A549 (cell line): ENCODE results near the gene C6orf141. TPM values are rescaled to one million over a fixed set of nuclear protein-coding genes. Genes with fewer than 3 reads are reported as not detected.

Experiments used
- ATAC-seq, 2 experiments: fragments of 200-7000 bp in 1 of 2; fragments of >200 bp in 1 of 2; cut with Nextera tagmentation in 1 of 2; cut with Tn5 transposase in 1 of 2; 3 replicates each; pipeline versions ENCODE4 v1.8.0 to v1.9.1; 2018 to 2020; ENCODE audit warnings: mild to moderate bottlenecking in 1 of 2, moderate library complexity in 1 of 2
- CTCF ChIA-PET: fragments of 300-600 bp; sonication (Branson Sonifier 250); formaldehyde crosslinking; extraction: SDS; loops from one replicate; lab custom pipeline; 2021; ENCODE audit warnings: antibody characterized with exemption, inconsistent platforms; lab: Yijun Ruan, JAX
- POLR2A ChIA-PET: fragments of 350-600 bp; formaldehyde crosslinking; extraction: SDS; loops from one replicate; lab custom pipeline; 2021; ENCODE audit warnings: antibody characterized with exemption, inconsistent platforms; lab: Yijun Ruan, JAX
- DNase-seq, 2 experiments: peaks; one replicate each; pipeline versions ENCODE4 v3.0.0 to v3.0.0-alpha.2; 2011 to 2016; ENCODE audit warnings: low read depth in 1 of 2, low spot score in 1 of 2
- FAIRE-seq: peaks from 2 replicates; lab custom pipeline; 2011; peaks lifted over from hg19 to GRCh38; lab: Jason Lieb, UNC
- H3K27ac ChIP-seq, 2 experiments: fragments of >200 bp; sonication (Bioruptor Twin); formaldehyde crosslinking; 3 replicates each; pipeline ENCODE4 v1.5.1; 2016 to 2017
- H3K4me1 ChIP-seq: fragments of >200 bp; sonication (Bioruptor Twin); formaldehyde crosslinking; 3 replicates; pipeline ENCODE4 v1.6.1; 2016
- H3K4me2 ChIP-seq: fragments of >200 bp; sonication (Bioruptor Twin); formaldehyde crosslinking; 3 replicates; pipeline ENCODE4 v1.6.1; 2016
- H3K4me3 ChIP-seq: fragments of >200 bp; sonication (Bioruptor Twin); formaldehyde crosslinking; 3 replicates; pipeline ENCODE4 v1.5.1; 2016
- H3K9me3 ChIP-seq: fragments of >200 bp; sonication (Bioruptor Twin); formaldehyde crosslinking; 3 replicates; pipeline ENCODE4 v1.6.1; 2016
- EHMT2 ChIP-seq: fragments of 200-600 bp; sonication (generic); IDR thresholded peaks from 2 replicates; pipeline ENCODE4 v1.6.1; 2016; ENCODE audit warnings: antibody characterized with exemption, low read depth, mild to moderate bottlenecking, moderate library complexity
- EP300 ChIP-seq, 2 experiments: fragments of >200 bp; sonication (Bioruptor Twin); formaldehyde crosslinking; IDR thresholded peaks; 2 replicates in 1 of 2; 3 replicates in 1 of 2; pipeline ENCODE4 v1.6.1; 2016 to 2017
- FOSL2 ChIP-seq, 2 experiments: fragments of 450-650 bp in 1 of 2; fragments of >200 bp in 1 of 2; sonication (Bioruptor Twin) in 1 of 2; formaldehyde crosslinking; IDR thresholded peaks; 2 replicates each; pipeline versions ENCODE4 v1.5.0 to v1.6.1; 2016 to 2020; ENCODE audit warnings: mild to moderate bottlenecking in 1 of 2, moderate library complexity in 1 of 2
- HOXB13 ChIP-seq: fragments of 250-450 bp; sonication (Bioruptor Pico); IDR thresholded peaks from 2 replicates; pipeline ENCODE4 v1.5.0; 2020; ENCODE audit warnings: low read depth, mild to moderate bottlenecking, moderate library complexity
- HOXB5 ChIP-seq: fragments of 250-450 bp; sonication (Bioruptor Pico); IDR thresholded peaks from 2 replicates; pipeline ENCODE4 v1.5.0; 2020; ENCODE audit warnings: mild to moderate bottlenecking, moderate library complexity
- JUNB ChIP-seq: fragments of >200 bp; sonication (Bioruptor Twin); formaldehyde crosslinking; IDR thresholded peaks from 2 replicates; pipeline ENCODE4 v1.6.1; 2016
- KDM1A ChIP-seq: fragments of 200-600 bp; sonication (generic); IDR thresholded peaks from 2 replicates; pipeline ENCODE4 v1.6.1; 2016; ENCODE audit warnings: low read depth, mild to moderate bottlenecking
- MYC ChIP-seq: IDR thresholded peaks from 2 replicates; pipeline ENCODE4 v1.6.1; 2012; ENCODE audit warnings: mild to moderate bottlenecking, inconsistent platforms, low read length, improper control_type of control experiment, borderline replicate concordance
- NFE2L2 ChIP-seq: fragments of 150-350 bp; conservative IDR thresholded peaks from 2 replicates; pipeline ENCODE4 v1.6.1; 2014; ENCODE audit warnings: low read length
- NPAS2 ChIP-seq: fragments of 250-450 bp; sonication (Bioruptor Pico); IDR thresholded peaks from 2 replicates; pipeline ENCODE4 v1.8.0; 2022; ENCODE audit warnings: mild to moderate bottlenecking, moderate library complexity, borderline replicate concordance
- POLR2AphosphoS2 ChIP-seq: conservative IDR thresholded peaks from 2 replicates; pipeline ENCODE4 v1.6.1; 2012; ENCODE audit warnings: low read length, improper control_type of control experiment, inconsistent platforms
- RARB ChIP-seq: fragments of 250-450 bp; sonication (Bioruptor Pico); IDR thresholded peaks from 2 replicates; pipeline ENCODE4 v1.8.0; 2021; ENCODE audit warnings: mild to moderate bottlenecking, moderate library complexity
- RCOR1 ChIP-seq: fragments of 150-350 bp; IDR thresholded peaks from 2 replicates; pipeline ENCODE4 v1.6.1; 2014; ENCODE audit warnings: antibody characterized with exemption, low read length, low read depth
- RNF2 ChIP-seq: fragments of 200-600 bp; sonication (generic); IDR thresholded peaks from 2 replicates; pipeline ENCODE4 v1.6.1; 2016; ENCODE audit warnings: low read depth, mild to moderate bottlenecking, antibody characterized with exemption, moderate library complexity, borderline replicate concordance
- SMC3 ChIP-seq: fragments of >200 bp; sonication (Bioruptor Twin); formaldehyde crosslinking; IDR thresholded peaks from 3 replicates; pipeline ENCODE4 v1.6.1; 2018; ENCODE audit warnings: inconsistent platforms
- TFCP2L1 ChIP-seq: fragments of 250-450 bp; sonication (Bioruptor Pico); IDR thresholded peaks from 2 replicates; pipeline ENCODE4 v1.5.0; 2021; ENCODE audit warnings: mild to moderate bottlenecking
- ZC3H11A ChIP-seq: fragments of 450-650 bp; IDR thresholded peaks from 2 replicates; pipeline ENCODE4 v1.6.1; 2014; ENCODE audit warnings: antibody characterized with exemption, mild to moderate bottlenecking
- WGBS: methylation state at CpG from one replicate; pipeline ENCODE4 v1.1.6; 2017; ENCODE audit errors: missing lambda C conversion rate; 5-methylcytosine and 5-hydroxymethylcytosine counted together
- polyA plus RNA-seq, 4 experiments: library from polyadenylated mRNA; depleted of rRNA in 3 of 4; stranded (reverse); fragments of >200 nt; fragmentation: RNase III in 1 of 4; extraction: RNeasy Plus Mini Kit Qiagen cat#74134 plus additional on column Dnase treatment in 1 of 4; gene quantifications; 2 replicates in 3 of 4; 3 replicates in 1 of 4; pipeline ENCODE4 v1.2.3, GENCODE V29; 2011 to 2017
- TF ChIP-seq, protein P1 (sequence below): fragments of >200 bp; sonication (Bioruptor Twin); formaldehyde crosslinking; IDR thresholded peaks from 3 replicates; pipeline ENCODE4 v1.5.1; 2016
- TF ChIP-seq, protein P2 (sequence below): IDR thresholded peaks from 2 replicates; pipeline ENCODE4 v1.6.1; 2012
- TF ChIP-seq, protein P3 (sequence below): IDR thresholded peaks from 2 replicates; pipeline ENCODE4 v1.6.1; 2012; ENCODE audit warnings: low read depth, borderline replicate concordance
- TF ChIP-seq, protein P4 (sequence below): fragments of 450-650 bp; IDR thresholded peaks from 2 replicates; pipeline ENCODE4 v1.6.1; 2014; ENCODE audit warnings: antibody characterized with exemption
- TF ChIP-seq, protein P5 (sequence below): fragments of 250-450 bp; sonication (Bioruptor Pico); IDR thresholded peaks from 2 replicates; pipeline ENCODE4 v1.5.0; 2020; ENCODE audit warnings: low read depth, mild to moderate bottlenecking, moderate library complexity

Gene C6orf141
- polyA plus RNA-seq, 2 of the 4 experiments (the other 2 are of a cell fraction): 24.9 to 29.9 TPM

DNA sequence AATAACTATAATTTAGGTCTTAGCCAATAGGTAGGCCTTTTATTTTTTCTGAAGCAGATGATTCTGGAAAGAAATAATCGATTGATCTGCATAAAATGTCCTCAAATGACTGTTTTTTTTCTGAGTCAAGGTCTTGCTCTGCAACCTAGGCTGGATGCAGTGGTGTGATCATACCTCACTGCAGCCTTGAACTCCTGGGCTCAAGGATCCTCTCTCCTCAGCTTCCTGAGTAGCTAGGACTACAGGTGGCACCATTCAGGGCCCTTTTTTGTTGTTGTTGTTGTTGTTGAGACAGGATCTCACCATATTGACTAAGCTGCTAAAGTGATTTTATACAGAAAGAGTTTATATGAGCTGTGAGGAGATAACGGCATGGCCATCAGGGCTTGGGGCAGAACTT is 32.5 kb upstream of the C6orf141 start (continued):
- TF ChIP-seq RARB (CRISPR knock-in tag): no peak
- no peak for TF ChIP-seq NFE2L2
- no peak for TF ChIP-seq KDM1A
- TF ChIP-seq TFCP2L1 (CRISPR knock-in tag): no peak

DNA sequence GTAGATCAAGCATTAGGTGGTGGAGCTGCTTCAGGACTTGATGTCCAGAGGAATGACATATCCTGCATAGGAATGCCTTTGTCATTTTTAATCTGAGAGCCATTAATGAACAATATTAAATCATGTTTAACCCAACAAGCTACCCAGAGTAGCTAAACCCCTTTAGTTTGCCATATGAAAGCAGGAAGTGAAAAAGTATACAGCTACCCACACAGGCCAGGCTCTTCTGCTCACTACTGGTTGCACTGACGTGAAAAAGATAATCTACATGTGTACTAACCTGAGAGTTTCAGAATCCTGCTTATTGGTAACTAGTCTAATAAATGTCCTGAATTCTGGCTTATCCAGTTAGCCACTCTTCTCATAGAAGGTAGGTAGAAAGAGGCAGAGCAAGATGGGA is 30.8 kb upstream of the C6orf141 start:
- CTCF ChIA-PET: interaction anchor here (0.6 to 1.8 kb wide), 2 partner anchors 67 to 261 kb away, joined by 4 read pairs; no protein-coding TSS in a partner anchor
- DNase-seq (no peak), ATAC-seq (no peak), FAIRE-seq (no peak)
- H3K9me3 ChIP-seq: no peaks in the 10 kb centered on the region
- H3K4me1 ChIP-seq: peaks cover 12% of the 10 kb centered on the region; the same call in 1 of the 3 replicates
- 88% methylated on average over 1 of the region's 1 CpG for WGBS
- TF ChIP-seq RCOR1 (no peak), POLR2AphosphoS2 (no peak), EHMT2 (no peak), FOSL2 (IDR thresholded peaks at IDR 0.05) (no peak), FOSL2 (CRISPR knock-in tag; IDR thresholded peaks at IDR 0.05) (no peak), NFE2L2 (no peak), HOXB5 (CRISPR knock-in tag) (no peak), HOXB13 (CRISPR knock-in tag) (no peak), MYC (no peak)
- TF ChIP-seq, protein P1, sequence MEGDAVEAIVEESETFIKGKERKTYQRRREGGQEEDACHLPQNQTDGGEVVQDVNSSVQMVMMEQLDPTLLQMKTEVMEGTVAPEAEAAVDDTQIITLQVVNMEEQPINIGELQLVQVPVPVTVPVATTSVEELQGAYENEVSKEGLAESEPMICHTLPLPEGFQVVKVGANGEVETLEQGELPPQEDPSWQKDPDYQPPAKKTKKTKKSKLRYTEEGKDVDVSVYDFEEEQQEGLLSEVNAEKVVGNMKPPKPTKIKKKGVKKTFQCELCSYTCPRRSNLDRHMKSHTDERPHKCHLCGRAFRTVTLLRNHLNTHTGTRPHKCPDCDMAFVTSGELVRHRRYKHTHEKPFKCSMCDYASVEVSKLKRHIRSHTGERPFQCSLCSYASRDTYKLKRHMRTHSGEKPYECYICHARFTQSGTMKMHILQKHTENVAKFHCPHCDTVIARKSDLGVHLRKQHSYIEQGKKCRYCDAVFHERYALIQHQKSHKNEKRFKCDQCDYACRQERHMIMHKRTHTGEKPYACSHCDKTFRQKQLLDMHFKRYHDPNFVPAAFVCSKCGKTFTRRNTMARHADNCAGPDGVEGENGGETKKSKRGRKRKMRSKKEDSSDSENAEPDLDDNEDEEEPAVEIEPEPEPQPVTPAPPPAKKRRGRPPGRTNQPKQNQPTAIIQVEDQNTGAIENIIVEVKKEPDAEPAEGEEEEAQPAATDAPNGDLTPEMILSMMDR: no peak
- TF ChIP-seq, protein P2, sequence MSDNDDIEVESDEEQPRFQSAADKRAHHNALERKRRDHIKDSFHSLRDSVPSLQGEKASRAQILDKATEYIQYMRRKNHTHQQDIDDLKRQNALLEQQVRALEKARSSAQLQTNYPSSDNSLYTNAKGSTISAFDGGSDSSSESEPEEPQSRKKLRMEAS: no peak
- no peak overlapping the region for H3K4me3 ChIP-seq
- no peak overlapping the region for H3K27ac ChIP-seq
- POLR2A ChIA-PET: no interaction called here
- no peak overlapping the region for H3K4me2 ChIP-seq

DNA sequence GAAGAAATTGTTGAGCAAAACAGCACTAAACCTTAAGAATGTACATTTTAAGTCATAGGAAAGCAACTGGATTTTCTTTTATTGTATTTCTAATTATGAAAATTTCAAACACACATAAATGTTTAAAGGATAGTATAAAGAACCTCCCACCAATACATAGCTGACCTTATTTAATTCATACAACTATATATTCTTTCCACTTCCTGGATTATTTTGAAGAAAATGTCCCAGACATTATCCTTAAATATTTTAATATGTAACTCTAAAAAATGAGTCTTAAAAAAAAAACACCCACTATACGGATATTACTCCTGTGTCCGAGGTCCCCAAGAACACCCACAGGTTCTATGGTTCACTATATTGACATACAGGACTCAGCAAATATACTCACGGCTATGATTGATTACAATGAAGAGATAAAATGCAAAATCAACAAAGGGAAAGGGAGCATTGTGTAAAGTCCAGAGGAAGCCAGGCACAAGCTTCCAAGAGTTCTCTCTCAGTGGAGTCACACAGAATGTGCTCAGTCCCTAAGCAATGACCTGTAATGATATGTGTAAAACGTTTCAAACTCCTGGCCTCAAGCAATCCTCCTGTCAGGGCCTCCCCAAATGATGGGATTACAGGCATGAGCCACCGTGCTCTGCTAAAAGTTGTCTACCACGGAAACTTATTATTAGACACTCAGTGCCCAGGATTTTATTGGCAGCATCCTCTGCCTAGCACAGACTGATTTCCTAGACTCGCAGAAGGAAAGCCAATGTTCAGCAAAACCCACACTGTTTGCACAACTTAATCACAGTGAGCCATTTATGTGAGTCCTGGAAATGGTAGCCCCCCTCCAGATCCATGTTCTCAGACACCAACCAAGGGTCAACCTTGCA is 27.5 kb upstream of the C6orf141 start:
- Histone ChIP-seq H3K4me2 (no peak overlapping the region; the same call in 2 of the 3 replicates), H3K27ac (no peak overlapping the region), H3K9me3 (no peaks in the 10 kb centered on the region), H3K4me3 (no peak overlapping the region), H3K4me1 (peaks cover 8% of the 10 kb centered on the region; the same call in 1 of the 3 replicates)
- FAIRE-seq: no peak
- CTCF ChIA-PET: interaction anchor here (0.7 kb wide), 1 partner anchor 84 kb away, joined by 3 read pairs; no protein-coding TSS in a partner anchor
- WGBS: 18% methylated on average over 7 of the region's 7 CpGs
- POLR2A ChIA-PET: no interaction called here
- DNase-seq: peak in 1 of 2 experiments; percentile 17
- peak in 1 of 2 experiments; percentile 59; a peak in 3 of 6 replicates for ATAC-seq
- TF ChIP-seq, protein P2: no peak
- TF ChIP-seq NPAS2 (CRISPR knock-in tag) (no peak), RNF2 (no peak), JUNB (no peak), ZC3H11A (no peak), EP300 (IDR thresholded peaks at IDR 0.05) (no peak), SMC3 (no peak)
- TF ChIP-seq, protein P3, sequence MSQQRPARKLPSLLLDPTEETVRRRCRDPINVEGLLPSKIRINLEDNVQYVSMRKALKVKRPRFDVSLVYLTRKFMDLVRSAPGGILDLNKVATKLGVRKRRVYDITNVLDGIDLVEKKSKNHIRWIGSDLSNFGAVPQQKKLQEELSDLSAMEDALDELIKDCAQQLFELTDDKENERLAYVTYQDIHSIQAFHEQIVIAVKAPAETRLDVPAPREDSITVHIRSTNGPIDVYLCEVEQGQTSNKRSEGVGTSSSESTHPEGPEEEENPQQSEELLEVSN: no peak
- TF ChIP-seq, protein P4, sequence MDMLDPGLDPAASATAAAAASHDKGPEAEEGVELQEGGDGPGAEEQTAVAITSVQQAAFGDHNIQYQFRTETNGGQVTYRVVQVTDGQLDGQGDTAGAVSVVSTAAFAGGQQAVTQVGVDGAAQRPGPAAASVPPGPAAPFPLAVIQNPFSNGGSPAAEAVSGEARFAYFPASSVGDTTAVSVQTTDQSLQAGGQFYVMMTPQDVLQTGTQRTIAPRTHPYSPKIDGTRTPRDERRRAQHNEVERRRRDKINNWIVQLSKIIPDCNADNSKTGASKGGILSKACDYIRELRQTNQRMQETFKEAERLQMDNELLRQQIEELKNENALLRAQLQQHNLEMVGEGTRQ: no peak
- TF ChIP-seq, protein P5, sequence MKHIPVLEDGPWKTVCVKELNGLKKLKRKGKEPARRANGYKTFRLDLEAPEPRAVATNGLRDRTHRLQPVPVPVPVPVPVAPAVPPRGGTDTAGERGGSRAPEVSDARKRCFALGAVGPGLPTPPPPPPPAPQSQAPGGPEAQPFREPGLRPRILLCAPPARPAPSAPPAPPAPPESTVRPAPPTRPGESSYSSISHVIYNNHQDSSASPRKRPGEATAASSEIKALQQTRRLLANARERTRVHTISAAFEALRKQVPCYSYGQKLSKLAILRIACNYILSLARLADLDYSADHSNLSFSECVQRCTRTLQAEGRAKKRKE (CRISPR knock-in tag): no peak
- TF ChIP-seq, all 56 proteins: peak for 0
